ENCODE measurements around the gene GSDMA.
A peak's percentile ranks its signal among the peaks of the same experiment; 100 is the strongest.

The GSDMA gene

DNA sequence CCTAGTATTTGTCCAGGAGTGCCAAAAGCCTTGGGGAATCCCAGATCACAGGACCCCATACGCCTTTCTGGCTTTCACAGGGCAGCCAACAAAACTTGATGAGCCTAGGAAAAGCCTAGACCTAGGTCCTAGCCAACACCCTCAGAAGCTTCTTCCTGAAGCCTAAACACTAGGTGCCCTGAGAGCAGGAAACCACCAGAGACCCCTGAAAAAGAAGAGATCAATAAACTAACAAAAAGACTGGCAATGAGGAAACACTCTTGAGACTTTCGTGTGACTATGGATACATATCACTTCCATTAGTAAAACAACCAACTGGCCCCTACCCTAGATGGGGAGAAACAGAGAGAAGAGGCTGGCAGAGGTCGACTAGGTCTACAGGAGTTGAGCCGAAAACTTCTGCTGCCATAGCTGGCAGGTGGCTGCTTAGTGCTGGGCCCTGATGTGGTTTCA is 36.6 kb upstream of the GSDMA start:
- Histone ChIP-seq H2BK120ac (ENCODE audit: low read depth, low read length) (no peak overlapping the region), H2BK15ac (ENCODE audit: low read depth, poor library complexity, severe bottlenecking) (no peak overlapping the region), H2BK12ac (ENCODE audit: low read length in 2 of 2) (no peak overlapping the region), H3K9me3 (ENCODE audit: control insufficient read depth, low read length) (no peaks in the 10 kb centered on the region), H2BK5ac (ENCODE audit: low read depth, low read length, poor library complexity, severe bottlenecking) (no peak overlapping the region), H3K14ac (ENCODE audit: low read length in 2 of 2) (no peak overlapping the region), H3K4me2 (ENCODE audit: low read length, poor library complexity, severe bottlenecking) (peak overlapping the region; percentile 70), H3K4me3 (ENCODE audit: insufficient read depth in 1 of 2, low read depth in 1 of 2, low read length in 2 of 2) (peak overlapping the region in 1 of 2 experiments; percentile 94), H3K79me1 (replicated peaks; ENCODE audit: low read length, poor library complexity, severe bottlenecking) (peaks cover 49% of the 10 kb centered on the region), H4K8ac (ENCODE audit: low read length) (no peak overlapping the region), H4K91ac (ENCODE audit: low read length) (no peak overlapping the region), H3K18ac (ENCODE audit: low read depth in 1 of 2, low read length in 2 of 2) (no peak overlapping the region), H3K23ac (ENCODE audit: low read length in 2 of 2) (no peak overlapping the region), H3K4ac (ENCODE audit: low read depth in 1 of 2, low read length in 2 of 2) (no peak overlapping the region), H3K36me3 (ENCODE audit: control insufficient read depth in 1 of 2, insufficient read depth in 2 of 2, low read depth in 1 of 2, low read length in 2 of 2) (peaks cover 26 to 31% of the 10 kb centered on the region in 2 experiments), H3K27ac (ENCODE audit: low read length, poor library complexity, severe bottlenecking) (no peak overlapping the region), H2AK5ac (ENCODE audit: low read length, severe bottlenecking) (no peak overlapping the region), H3K27me3 (ENCODE audit: control insufficient read depth in 1 of 2, insufficient read depth in 1 of 2, low read length in 2 of 2) (no peaks in the 10 kb centered on the region), H2AFZ (ENCODE audit: low read depth, low read length) (no peak overlapping the region), H3K9ac (ENCODE audit: low read length) (peak overlapping the region; percentile 94), H3K4me1 (ENCODE audit: control insufficient read depth, insufficient read depth, low read depth, low read length) (peaks cover 35% of the 10 kb centered on the region)
- 72% methylated on average over 4 of the region's 4 CpGs for WGBS
- DNase-seq: no peak

DNA sequence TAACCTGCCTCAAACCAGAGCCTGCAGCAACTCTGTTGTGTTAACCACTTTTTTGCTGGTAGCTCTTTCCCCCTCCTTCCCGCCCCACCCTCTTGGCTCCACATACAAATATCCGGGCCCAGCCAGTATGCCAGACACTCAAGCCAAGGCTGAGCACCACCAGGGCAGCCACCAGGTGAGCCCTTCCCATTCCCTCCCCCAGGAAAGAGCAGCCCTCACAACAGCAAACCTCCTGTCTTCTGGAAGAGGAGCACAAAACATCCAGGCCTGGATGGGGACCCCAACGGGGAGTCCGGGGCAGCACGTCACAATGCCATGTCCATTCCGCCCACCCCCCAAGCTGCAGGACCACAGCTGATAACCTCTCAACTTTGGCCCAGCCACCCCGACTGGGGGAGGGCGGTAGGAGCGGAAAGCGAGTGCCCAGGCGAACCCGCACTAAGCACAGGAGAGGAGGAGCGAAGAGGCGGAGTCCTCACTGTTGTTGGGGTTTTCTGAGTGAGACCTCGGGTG is 36.2 kb upstream of the GSDMA start:
- Histone ChIP-seq H3K18ac (ENCODE audit: low read depth in 1 of 2, low read length in 2 of 2) (peak overlapping the region in 1 of 2 experiments; percentile 77), H2BK5ac (ENCODE audit: low read depth, low read length, poor library complexity, severe bottlenecking) (no peak overlapping the region), H3K27me3 (ENCODE audit: control insufficient read depth in 1 of 2, insufficient read depth in 1 of 2, low read length in 2 of 2) (no peaks in the 10 kb centered on the region), H3K4me1 (ENCODE audit: control insufficient read depth, insufficient read depth, low read depth, low read length) (peaks cover 35% of the 10 kb centered on the region), H2BK12ac (ENCODE audit: low read length in 2 of 2) (peak overlapping the region in 1 of 2 experiments; percentile 23), H2AFZ (ENCODE audit: low read depth, low read length) (no peak overlapping the region), H3K36me3 (ENCODE audit: control insufficient read depth in 1 of 2, insufficient read depth in 2 of 2, low read depth in 1 of 2, low read length in 2 of 2) (peaks cover 21 to 26% of the 10 kb centered on the region in 2 experiments), H2BK120ac (ENCODE audit: low read depth, low read length) (no peak overlapping the region), H3K9ac (ENCODE audit: low read length) (peak overlapping the region; percentile 94), H4K8ac (ENCODE audit: low read length) (no peak overlapping the region), H2AK5ac (ENCODE audit: low read length, severe bottlenecking) (no peak overlapping the region), H3K4me2 (ENCODE audit: low read length, poor library complexity, severe bottlenecking) (peak overlapping the region; percentile 70), H2BK15ac (ENCODE audit: low read depth, poor library complexity, severe bottlenecking) (no peak overlapping the region), H3K14ac (ENCODE audit: low read length in 2 of 2) (peak overlapping the region in 1 of 2 experiments; percentile 58), H3K79me1 (replicated peaks; ENCODE audit: low read length, poor library complexity, severe bottlenecking) (peaks cover 45% of the 10 kb centered on the region), H3K27ac (ENCODE audit: low read length, poor library complexity, severe bottlenecking) (peak overlapping the region; percentile 85), H3K23ac (ENCODE audit: low read length in 2 of 2) (no peak overlapping the region), H3K4ac (ENCODE audit: low read depth in 1 of 2, low read length in 2 of 2) (peak overlapping the region in 1 of 2 experiments; percentile 71), H3K9me3 (ENCODE audit: control insufficient read depth, low read length) (no peaks in the 10 kb centered on the region), H4K91ac (ENCODE audit: low read length) (no peak overlapping the region), H3K4me3 (ENCODE audit: insufficient read depth in 1 of 2, low read depth in 1 of 2, low read length in 2 of 2) (peak overlapping the region; percentile 84 to 94)
- peak; percentile 48 for DNase-seq
- WGBS: 7% methylated on average over 10 of the region's 15 CpGs

DNA sequence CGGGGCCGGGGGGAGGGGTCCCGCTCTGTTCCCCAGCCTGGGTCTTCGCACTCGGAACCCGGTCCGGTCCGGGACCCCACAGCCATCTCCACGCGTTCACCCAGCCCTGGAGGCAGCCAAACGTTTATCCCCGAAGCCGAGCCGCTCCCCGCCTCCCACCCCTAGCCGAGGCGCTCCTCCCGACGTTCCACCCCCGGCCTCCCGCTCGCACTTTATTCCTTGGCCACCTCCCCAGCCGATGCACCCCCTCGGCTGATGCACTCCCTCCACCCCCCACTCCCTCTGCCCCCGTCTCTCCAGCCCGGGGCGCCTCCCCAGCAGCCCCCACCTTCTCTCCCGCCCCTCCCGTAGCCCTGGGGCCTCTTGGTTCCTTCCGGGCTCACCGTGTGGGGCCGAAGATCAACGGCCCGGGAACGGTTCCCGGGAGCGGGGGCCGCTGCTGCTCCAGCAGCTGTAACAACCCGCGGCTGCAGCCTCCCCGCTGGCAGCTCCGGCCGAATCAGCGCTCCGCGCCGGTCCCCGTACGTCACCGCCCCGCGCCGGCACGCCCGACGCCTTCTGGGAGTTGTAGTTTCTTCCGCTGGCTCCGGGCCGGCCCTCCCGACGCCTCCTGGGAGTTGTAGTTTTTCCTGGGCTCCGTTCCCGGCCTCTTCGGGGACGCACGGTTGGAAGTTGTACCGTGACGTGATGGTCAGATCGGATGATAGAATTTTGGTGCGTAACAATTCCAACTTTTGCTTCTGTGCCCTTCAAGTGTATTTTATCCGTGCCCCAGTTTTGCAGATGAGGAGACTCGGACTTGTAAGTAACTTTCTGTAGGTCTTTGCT is 35.5 kb upstream of the GSDMA start, which contains the start of the genes LRRC3C and ORMDL3:
Gene LRRC3C, plus strand, starts transcription at position 632 of the 828 bp plus-strand sequence. CDS start 13,792 bp downstream, outside the sequence.
Gene ORMDL3, minus strand, starts transcription at position 501 of the 828 bp plus-strand sequence. CDS start 3,398 bp downstream, outside the sequence.
- Histone ChIP-seq H3K23ac (ENCODE audit: low read length in 2 of 2) (peak within 1 kb of the TSS in 1 of 2 experiments; percentile 75), H2BK15ac (ENCODE audit: low read depth, poor library complexity, severe bottlenecking) (peak within 1 kb of the TSS; percentile 12), H2BK12ac (ENCODE audit: low read length in 2 of 2) (peak within 1 kb of the TSS in 1 of 2 experiments; percentile 23), H3K27me3 (ENCODE audit: control insufficient read depth in 1 of 2, insufficient read depth in 1 of 2, low read length in 2 of 2) (no peaks in the 10 kb centered on the region), H3K79me1 (replicated peaks; ENCODE audit: low read length, poor library complexity, severe bottlenecking) (peaks cover 38% of the 10 kb centered on the region), H2AFZ (ENCODE audit: low read depth, low read length) (peak within 1 kb of the TSS; percentile 75), H3K4me1 (ENCODE audit: control insufficient read depth, insufficient read depth, low read depth, low read length) (peaks cover 35% of the 10 kb centered on the region), H2AK5ac (ENCODE audit: low read length, severe bottlenecking) (peak within 1 kb of the TSS; percentile 69), H3K27ac (ENCODE audit: low read length, poor library complexity, severe bottlenecking) (peak within 1 kb of the TSS; percentile 92), H3K14ac (ENCODE audit: low read length in 2 of 2) (peak within 1 kb of the TSS in 1 of 2 experiments; percentile 58), H4K91ac (ENCODE audit: low read length) (peak within 1 kb of the TSS; percentile 63), H3K9ac (ENCODE audit: low read length) (peak within 1 kb of the TSS; percentile 94), H3K18ac (ENCODE audit: low read depth in 1 of 2, low read length in 2 of 2) (peak within 1 kb of the TSS; percentile 78 to 80), H3K4ac (ENCODE audit: low read depth in 1 of 2, low read length in 2 of 2) (peak within 1 kb of the TSS; percentile 76 to 81), H3K4me2 (ENCODE audit: low read length, poor library complexity, severe bottlenecking) (peak within 1 kb of the TSS; percentile 80), H4K8ac (ENCODE audit: low read length) (peak within 1 kb of the TSS; percentile 98), H2BK120ac (ENCODE audit: low read depth, low read length) (peak within 1 kb of the TSS; percentile 71), H3K36me3 (ENCODE audit: control insufficient read depth in 1 of 2, insufficient read depth in 2 of 2, low read depth in 1 of 2, low read length in 2 of 2) (peaks cover 14 to 20% of the 10 kb centered on the region in 2 experiments), H2BK5ac (ENCODE audit: low read depth, low read length, poor library complexity, severe bottlenecking) (peak within 1 kb of the TSS; percentile 39), H3K9me3 (ENCODE audit: control insufficient read depth, low read length) (no peaks in the 10 kb centered on the region), H3K4me3 (ENCODE audit: insufficient read depth in 1 of 2, low read depth in 1 of 2, low read length in 2 of 2) (peak within 1 kb of the TSS; percentile 84 to 94)
- DNase-seq: peak; percentile 94
- 1% methylated on average over 71 of the region's 72 CpGs for WGBS
